IPS DF 6.9 (cell line): ENCODE measurements around the gene TAF3.

Experiments
- DNase-seq: peaks from one replicate; pipeline ENCODE4 v3.0.0-alpha.2; 2013; ENCODE audit warnings: low read depth, low spot score
- H3K27ac ChIP-seq: one replicate; pipeline ENCODE4 v1.5.1; 2013; ENCODE audit warnings: low read length, control low read depth
- H3K27me3 ChIP-seq: 2 replicates; pipeline ENCODE4 v1.6.1; 2013; ENCODE audit warnings: mild to moderate bottlenecking, low read length; ENCODE audit not compliant: control insufficient read depth, insufficient read depth
- H3K36me3 ChIP-seq: 2 replicates; pipeline ENCODE4 v1.6.1; 2013; ENCODE audit warnings: low read length; ENCODE audit not compliant: control insufficient read depth, insufficient read depth
- H3K4me1 ChIP-seq: 2 replicates; pipeline ENCODE4 v1.6.1; 2013; ENCODE audit warnings: low read length; ENCODE audit not compliant: control insufficient read depth, insufficient read depth
- H3K4me3 ChIP-seq: 2 replicates; pipeline ENCODE4 v1.5.1; 2013; ENCODE audit warnings: mild to moderate bottlenecking, low read length
- H3K9me3 ChIP-seq: 2 replicates; pipeline ENCODE4 v1.6.1; 2013; ENCODE audit warnings: low read length, inconsistent platforms; ENCODE audit not compliant: control insufficient read depth, insufficient read depth
- WGBS: extraction: QIAGEN DNeasy Blood & Tissue Kit; methylation state at CpG from one replicate; pipeline ENCODE4 v1.1.7; 2013; ENCODE audit warnings: mixed read lengths, missing lambda C conversion rate; ENCODE audit not compliant: insufficient read length, insufficient coverage; 5-methylcytosine and 5-hydroxymethylcytosine counted together

TAF3 gene

DNA sequence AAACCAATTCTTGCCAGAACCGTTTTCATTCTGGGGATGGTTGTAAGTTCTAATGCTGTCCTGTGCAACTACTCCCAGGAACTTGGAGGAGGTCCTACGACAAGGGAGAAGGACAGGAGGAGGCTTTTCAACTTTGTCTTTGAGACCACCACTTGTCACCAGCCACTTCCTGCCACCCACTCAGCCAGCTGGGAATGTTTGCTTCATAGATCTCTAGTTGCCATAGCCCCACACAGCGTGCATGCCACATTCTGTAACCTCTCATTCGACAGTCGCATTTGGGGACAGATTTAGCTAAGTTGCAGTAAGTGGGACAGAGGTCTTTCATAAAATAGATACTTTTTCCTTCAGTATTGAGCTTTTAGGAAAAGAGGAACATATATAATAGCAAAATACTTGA, 78.0 kb downstream of the TAF3 start:
- no peaks in the 10 kb centered on the region for H3K27me3 ChIP-seq
- H3K4me1 ChIP-seq = no peaks in the 10 kb centered on the region
- H3K9me3 ChIP-seq = no peaks in the 10 kb centered on the region
- no peak overlapping the region for H3K27ac ChIP-seq
- DNase-seq = no peak
- no CpG with 5 or more reads among the region's 5 CpGs for WGBS
- no peaks in the 10 kb centered on the region for H3K36me3 ChIP-seq
- no peak overlapping the region for H3K4me3 ChIP-seq

DNA sequence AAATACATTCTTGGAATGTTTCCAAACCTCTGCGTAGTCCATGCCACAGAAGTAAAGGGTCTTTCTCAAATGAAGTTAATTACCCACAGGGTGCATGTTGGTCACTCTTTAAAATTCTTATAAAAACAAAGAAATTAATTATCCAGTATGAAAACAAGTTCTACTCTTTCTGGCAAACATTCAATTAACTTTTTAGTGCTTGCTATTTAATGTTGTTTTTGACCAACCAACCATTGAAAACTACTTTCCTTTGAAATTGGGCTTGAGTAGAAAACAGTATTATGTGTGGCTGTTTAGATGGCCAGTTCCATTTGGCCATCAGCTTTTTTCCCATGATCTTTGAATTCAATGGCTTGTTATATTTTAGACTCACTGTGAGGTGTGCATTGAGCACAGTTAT, 83.0 kb downstream of the TAF3 start:
- Histone ChIP-seq H3K4me1 (no peaks in the 10 kb centered on the region), H3K27ac (no peak overlapping the region), H3K9me3 (no peaks in the 10 kb centered on the region), H3K4me3 (no peak overlapping the region), H3K27me3 (no peaks in the 10 kb centered on the region), H3K36me3 (no peaks in the 10 kb centered on the region)
- WGBS = no CpG with 5 or more reads among the region's 1 CpG
- no peak for DNase-seq

DNA sequence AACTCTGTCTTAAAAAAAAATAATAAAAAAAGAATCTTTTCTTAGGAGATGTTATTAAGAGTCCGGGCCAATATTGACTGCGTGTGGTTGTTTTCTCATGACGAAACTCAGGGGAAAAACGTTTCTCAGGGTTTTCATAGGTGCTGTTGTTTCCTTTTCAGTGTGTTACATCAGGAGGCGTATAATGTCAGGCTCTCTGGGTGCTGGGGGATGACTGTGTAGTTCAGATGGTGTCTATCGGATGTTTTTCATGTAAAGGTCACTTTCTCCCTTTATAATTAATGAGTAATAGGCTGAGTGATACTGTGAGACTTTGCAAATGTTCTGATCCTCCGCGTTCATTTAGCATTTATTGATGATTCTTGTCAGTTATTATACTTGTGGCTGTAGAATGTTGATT, 84.1 kb downstream of the TAF3 start:
- H3K9me3 ChIP-seq = no peaks in the 10 kb centered on the region
- H3K27me3 ChIP-seq = no peaks in the 10 kb centered on the region
- H3K36me3 ChIP-seq = no peaks in the 10 kb centered on the region
- no peak for DNase-seq
- H3K27ac ChIP-seq = no peak overlapping the region
- no CpG with 5 or more reads among the region's 8 CpGs for WGBS
- no peaks in the 10 kb centered on the region for H3K4me1 ChIP-seq
- H3K4me3 ChIP-seq = no peak overlapping the region

DNA sequence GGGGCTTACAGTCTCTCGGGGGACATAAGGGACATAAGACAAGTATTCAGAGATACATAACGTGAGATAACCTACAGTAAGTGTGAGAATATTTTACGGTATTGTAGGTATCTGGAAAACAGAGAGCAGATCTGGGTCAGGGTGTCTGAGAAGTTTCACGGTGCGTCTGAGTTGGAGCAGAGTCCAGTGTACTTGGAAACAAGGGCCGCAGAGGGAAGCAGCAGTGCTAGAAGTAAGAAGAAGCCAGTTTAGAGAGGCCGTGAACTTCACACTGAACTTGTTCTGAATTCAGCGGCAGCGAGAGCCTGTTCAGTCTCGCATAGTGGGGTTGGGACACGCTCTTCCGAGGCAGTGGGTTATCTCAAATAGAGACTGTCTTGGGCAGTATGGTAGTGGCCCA, 85.5 kb downstream of the TAF3 start:
- WGBS = no CpG with 5 or more reads among the region's 12 CpGs

DNA sequence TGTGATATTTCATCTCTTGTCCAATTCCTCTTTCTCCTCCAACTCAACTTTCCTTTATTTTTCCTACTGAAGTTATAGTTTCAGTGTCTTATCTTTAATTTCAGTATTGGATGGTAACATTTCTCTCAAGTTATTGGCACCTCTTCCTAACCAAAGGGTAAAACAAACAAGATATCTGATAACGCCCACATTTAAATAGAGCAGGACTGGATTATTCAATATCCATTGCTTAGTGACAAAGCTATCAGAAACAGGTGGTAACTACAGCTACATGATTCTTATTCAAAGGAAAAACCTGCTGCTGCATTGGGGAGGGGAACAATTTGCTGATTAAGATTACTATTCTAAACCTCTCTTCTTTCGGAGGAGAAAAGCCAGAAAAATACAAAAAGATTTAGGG, 87.8 kb downstream of the TAF3 start:
- no peak for DNase-seq
- Histone ChIP-seq H3K9me3 (no peaks in the 10 kb centered on the region), H3K27me3 (no peaks in the 10 kb centered on the region), H3K4me3 (no peak overlapping the region), H3K36me3 (no peaks in the 10 kb centered on the region), H3K27ac (no peak overlapping the region), H3K4me1 (no peaks in the 10 kb centered on the region)
- WGBS = no CpG with 5 or more reads among the region's 2 CpGs

More for the DNA sequence above, 85.5 kb downstream of the TAF3 start:
- no peaks in the 10 kb centered on the region for H3K36me3 ChIP-seq
- no peaks in the 10 kb centered on the region for H3K4me1 ChIP-seq
- no peak overlapping the region for H3K4me3 ChIP-seq
- H3K9me3 ChIP-seq = no peaks in the 10 kb centered on the region
- no peak for DNase-seq
- H3K27ac ChIP-seq = no peak overlapping the region
- no peaks in the 10 kb centered on the region for H3K27me3 ChIP-seq

DNA sequence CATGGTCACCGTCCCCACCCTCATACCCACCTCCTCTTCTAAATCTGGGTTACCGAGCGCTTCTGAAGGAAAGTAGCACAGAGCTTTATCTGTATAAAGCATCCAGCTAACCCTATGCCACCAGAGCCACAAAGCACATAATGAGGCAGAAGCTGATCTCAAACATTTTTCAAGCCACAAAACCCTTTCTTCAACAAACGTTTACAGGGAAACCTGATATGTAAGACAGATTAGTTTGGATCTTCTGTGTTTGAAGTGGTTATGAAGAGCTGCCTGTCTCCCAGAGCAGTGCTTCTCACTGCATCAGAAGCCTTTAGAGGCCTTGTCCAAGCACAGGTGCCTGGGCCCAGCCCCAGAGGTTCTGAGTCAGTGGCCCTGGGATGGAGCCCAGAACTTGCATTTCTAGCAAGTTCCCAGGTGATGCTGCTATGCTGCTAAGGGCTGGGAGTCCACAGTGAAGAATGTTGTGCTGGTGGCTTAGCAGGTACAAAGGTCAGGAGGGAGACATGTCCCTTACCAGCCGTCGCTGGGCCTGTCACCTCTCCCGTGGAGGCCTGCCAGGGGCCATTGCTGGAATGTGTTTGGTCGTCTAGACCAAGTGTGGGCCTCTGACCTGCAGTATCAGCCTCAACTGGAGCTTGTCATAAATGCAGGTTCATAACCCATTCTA, 90.4 kb downstream of the TAF3 start:
- Histone ChIP-seq H3K4me3 (no peak overlapping the region), H3K27ac (no peak overlapping the region), H3K4me1 (0 out of 2 replicates have a peak, but pooled peaks cover 2% of the 10 kb centered on the region), H3K36me3 (no peaks in the 10 kb centered on the region), H3K27me3 (no peaks in the 10 kb centered on the region), H3K9me3 (no peaks in the 10 kb centered on the region)
- no peak for DNase-seq
- WGBS = no CpG with 5 or more reads among the region's 8 CpGs

DNA sequence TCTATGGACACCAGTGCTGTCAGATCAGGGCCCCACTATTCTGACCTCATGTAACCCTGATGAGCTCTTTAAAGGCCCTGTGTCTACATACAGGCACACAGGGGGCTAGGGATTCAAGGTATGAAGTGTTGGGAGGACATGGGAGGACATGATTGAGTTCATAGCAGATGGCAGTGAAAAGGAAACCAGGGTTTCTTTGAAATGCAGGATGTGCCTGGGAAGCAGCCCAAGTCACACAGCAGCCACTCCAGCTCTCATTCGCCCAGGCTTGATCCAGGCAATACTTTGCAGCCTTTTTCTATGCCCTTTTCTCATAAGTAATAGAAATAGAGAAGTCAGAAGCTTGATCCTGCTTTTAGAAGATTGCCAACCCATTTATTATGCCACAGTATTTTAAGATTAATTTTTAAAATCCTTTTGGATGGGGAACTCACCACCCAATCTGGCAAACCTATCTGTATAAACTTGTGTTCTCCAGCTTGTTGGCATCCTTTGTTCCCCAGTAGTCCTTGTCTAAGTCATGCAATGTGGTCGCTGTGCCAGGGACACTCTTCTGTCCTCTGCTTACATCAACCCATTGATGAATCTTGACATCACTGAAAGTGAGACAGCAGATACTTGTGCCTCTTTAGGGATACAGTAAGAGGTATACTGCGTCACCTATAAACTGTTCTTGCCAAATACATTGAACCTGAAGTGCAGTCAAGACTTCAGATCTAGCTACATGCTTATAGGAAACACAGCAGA, 95.0 kb downstream of the TAF3 start:
- no peak for DNase-seq
- Histone ChIP-seq H3K4me3 (no peak overlapping the region), H3K4me1 (0 out of 2 replicates have a peak, but pooled peaks cover 2% of the 10 kb centered on the region), H3K27ac (no peak overlapping the region), H3K36me3 (no peaks in the 10 kb centered on the region), H3K27me3 (no peaks in the 10 kb centered on the region), H3K9me3 (no peaks in the 10 kb centered on the region)
- no CpG with 5 or more reads among the region's 3 CpGs for WGBS

DNA sequence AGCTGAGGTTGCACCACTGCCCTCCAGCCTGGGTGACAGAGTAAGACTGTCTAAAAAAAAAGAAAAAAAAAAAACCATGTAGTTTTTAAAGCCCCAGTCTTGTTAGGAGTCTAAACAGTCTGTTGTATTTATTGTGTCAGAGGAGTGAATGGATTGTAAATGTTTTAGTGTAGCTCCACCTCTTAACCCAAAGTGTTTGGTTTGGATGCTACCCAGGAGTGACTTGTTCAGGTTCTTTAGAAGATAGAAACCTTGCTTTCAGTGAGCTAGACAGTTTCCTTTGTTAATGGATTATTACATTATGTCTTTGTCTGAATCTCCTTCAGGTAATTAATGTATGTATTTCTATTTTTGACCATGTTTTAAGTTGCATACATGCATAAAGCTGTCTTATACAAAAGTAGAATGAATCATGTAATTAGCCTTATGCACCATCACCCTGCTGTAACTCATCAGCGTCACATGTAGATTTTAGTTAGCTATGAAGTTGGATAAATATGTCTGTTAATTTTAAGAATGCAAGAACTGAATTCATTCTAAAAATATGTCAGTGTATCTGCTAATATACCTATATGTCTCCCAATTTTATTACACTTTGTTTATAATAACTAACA, 97.7 kb downstream of the TAF3 start:
- no CpG with 5 or more reads among the region's 1 CpG for WGBS
- no peaks in the 10 kb centered on the region for H3K27me3 ChIP-seq
- no peak overlapping the region for H3K4me3 ChIP-seq
- H3K4me1 ChIP-seq = 0 out of 2 replicates have a peak, but pooled peaks cover 2% of the 10 kb centered on the region
- no peak overlapping the region for H3K27ac ChIP-seq
- no peaks in the 10 kb centered on the region for H3K36me3 ChIP-seq
- DNase-seq = no peak
- no peaks in the 10 kb centered on the region for H3K9me3 ChIP-seq

DNA sequence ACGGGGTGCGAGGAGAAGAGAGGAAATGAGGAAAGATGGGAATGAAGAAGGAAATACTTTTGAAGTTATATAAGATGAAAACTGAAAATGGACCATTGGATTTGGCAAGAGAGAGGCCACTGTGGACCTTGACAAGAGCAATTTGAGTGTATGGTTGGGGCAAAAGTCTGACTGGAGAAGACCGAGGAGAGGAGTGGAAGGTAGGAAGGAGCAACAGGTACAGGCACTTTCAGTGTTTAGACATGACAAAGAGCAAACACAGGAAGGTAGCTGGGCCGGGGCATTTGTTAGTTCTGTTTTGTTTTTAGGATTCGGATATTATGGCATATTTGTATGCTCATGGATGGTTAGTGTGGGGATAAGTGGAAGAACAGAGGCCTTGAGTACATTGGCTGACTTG, 99.4 kb downstream of the TAF3 start:
- Histone ChIP-seq H3K27me3 (no peaks in the 10 kb centered on the region), H3K36me3 (no peaks in the 10 kb centered on the region), H3K27ac (no peak overlapping the region), H3K9me3 (no peaks in the 10 kb centered on the region), H3K4me3 (no peak overlapping the region), H3K4me1 (0 out of 2 replicates have a peak, but pooled peaks cover 2% of the 10 kb centered on the region)
- DNase-seq = no peak
- WGBS = 100% methylated on average over 2 of the region's 5 CpGs

DNA sequence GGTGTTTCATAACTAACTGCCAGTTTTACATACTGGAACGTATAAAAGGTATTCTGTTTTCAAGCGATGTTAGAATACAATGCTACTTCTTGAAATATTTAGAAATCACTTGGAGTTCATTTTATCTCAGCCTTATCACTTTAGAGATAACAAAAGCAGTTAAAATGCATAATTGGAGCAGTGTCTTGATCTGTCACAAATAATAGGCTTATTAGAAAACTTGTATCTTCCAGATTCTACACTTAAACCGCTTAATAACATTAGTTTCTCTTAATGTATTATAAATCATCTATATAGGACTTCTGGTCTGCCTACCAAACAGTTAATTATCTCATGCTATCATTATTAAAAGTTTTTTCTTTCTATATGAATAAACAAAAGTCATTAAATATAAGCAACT, 104.4 kb downstream of the TAF3 start:
- no peaks in the 10 kb centered on the region for H3K9me3 ChIP-seq
- H3K4me3 ChIP-seq = no peak overlapping the region
- H3K4me1 ChIP-seq = no peaks in the 10 kb centered on the region
- no peak overlapping the region for H3K27ac ChIP-seq
- no peak for DNase-seq
- no CpG with 5 or more reads among the region's 3 CpGs for WGBS
- H3K27me3 ChIP-seq = no peaks in the 10 kb centered on the region
- H3K36me3 ChIP-seq = no peaks in the 10 kb centered on the region
